B cell (primary cell): ENCODE data around the gene GSTM5. TPM values are rescaled to one million over a fixed set of nuclear protein-coding genes. Genes with fewer than 3 reads are reported as not detected.

Experiments used
- ATAC-seq: fragments of 200-7000 bp; cut with Tn5 transposase; one replicate; pipeline ENCODE4 v1.10.0; 2021; ENCODE audit warnings: low read depth, mild to moderate bottlenecking, moderate number of reproducible peaks, moderate library complexity
- CTCF ChIA-PET: fragments of 350-600 bp; sonication (Branson Sonifier 250); formaldehyde crosslinking; loops from one replicate; lab custom pipeline; 2021; ENCODE audit warnings: antibody characterized with exemption, inconsistent platforms; lab: Charles Lee
- POLR2A ChIA-PET: fragments of 350-600 bp; sonication (Branson Sonifier 250); formaldehyde crosslinking; loops from one replicate; lab custom pipeline; 2021; ENCODE audit warnings: antibody characterized with exemption; lab: Charles Lee
- DNase-seq: peaks from one replicate; pipeline ENCODE4 v3.0.0; 2013
- H2AFZ ChIP-seq: 2 replicates; pipeline ENCODE4 v1.6.1; 2012; ENCODE audit warnings: mild to moderate bottlenecking, low read depth, low read length; ENCODE audit not compliant: insufficient read depth, poor library complexity, severe bottlenecking
- H3K27ac ChIP-seq, 2 donors: 1 replicate in 1 of 2; 2 replicates in 1 of 2; pipeline ENCODE4 v1.5.1; 2012 to 2013; ENCODE audit warnings: low read length in 2 of 2, mild to moderate bottlenecking in 2 of 2, moderate library complexity in 1 of 2
- H3K27me3 ChIP-seq, 4 experiments: fragments of 200-600 bp in 1 of 4; sonication (generic) in 1 of 4; replicated peaks in 1 of 4; 1 replicate in 2 of 4; 2 replicates in 2 of 4; pipeline versions ENCODE4 v1.6.1 to v1.7.0; 2013 to 2016; ENCODE audit warnings: low read length in 3 of 4, mild to moderate bottlenecking in 2 of 4, mixed read lengths in 1 of 4, moderate library complexity in 1 of 4; ENCODE audit not compliant: insufficient read depth in 4 of 4, control insufficient read depth in 3 of 4; ENCODE audit errors: control extremely low read depth in 1 of 4
- H3K36me3 ChIP-seq, 2 experiments: replicated peaks in 1 of 2; 1 replicate in 1 of 2; 2 replicates in 1 of 2; pipeline versions ENCODE4 v1.6.1 to v1.7.1; 2013; ENCODE audit warnings: low read length in 1 of 2; ENCODE audit not compliant: insufficient read depth in 2 of 2, control insufficient read depth in 1 of 2; ENCODE audit errors: control extremely low read depth in 1 of 2, extremely low read depth in 1 of 2
- H3K4me1 ChIP-seq, 2 donors: fragments of 200-600 bp in 1 of 2; sonication (generic) in 1 of 2; 1 replicate in 1 of 2; 2 replicates in 1 of 2; pipeline versions ENCODE4 v1.5.1 to v1.6.1; 2013 to 2017; ENCODE audit warnings: low read length in 2 of 2; ENCODE audit not compliant: control insufficient read depth in 2 of 2, insufficient read depth in 2 of 2
- H3K4me2 ChIP-seq: replicated peaks from 2 replicates; pipeline ENCODE3; 2012; ENCODE audit warnings: mild to moderate bottlenecking, low read depth, low read length; ENCODE audit not compliant: poor library complexity, severe bottlenecking
- H3K4me3 ChIP-seq, 5 experiments: fragments of 200-600 bp in 1 of 5; sonication (generic) in 1 of 5; 1 replicate in 3 of 5; 2 replicates in 2 of 5; pipeline versions ENCODE4 v1.5.1 to v1.7.0; 2011 to 2016; ENCODE audit warnings: low read length in 4 of 5, mild to moderate bottlenecking in 4 of 5, low read depth in 2 of 5, control low read depth in 1 of 5, moderate library complexity in 1 of 5; ENCODE audit not compliant: insufficient read depth in 1 of 5; ENCODE audit errors: control extremely low read depth in 1 of 5, extremely low read depth in 1 of 5
- H3K79me2 ChIP-seq: fragments of 200-600 bp; sonication (generic); one replicate; pipeline ENCODE4 v1.6.0; 2016; ENCODE audit warnings: low read length; ENCODE audit not compliant: control insufficient read depth, insufficient read depth
- H3K9ac ChIP-seq: fragments of 200-600 bp; sonication (generic); 2 replicates; pipeline ENCODE4 v1.6.1; 2017; ENCODE audit warnings: mild to moderate bottlenecking, low read length, moderate library complexity
- H3K9me3 ChIP-seq, 3 donors: one replicate each; pipeline versions ENCODE4 v1.6.1 to v1.7.1; 2013; ENCODE audit warnings: low read length in 2 of 3; ENCODE audit not compliant: control insufficient read depth in 2 of 3, insufficient read depth in 1 of 3; ENCODE audit errors: control extremely low read depth in 1 of 3
- H4K20me1 ChIP-seq: 2 replicates; pipeline ENCODE4 v1.6.0; 2012; ENCODE audit warnings: mild to moderate bottlenecking, low read length; ENCODE audit not compliant: insufficient read depth, control insufficient read depth, poor library complexity, severe bottlenecking
- H3K27ac Mint-ChIP-seq: one replicate; pipeline ENCODE4 v1.8.0; 2021; ENCODE audit warnings: mixed read lengths
- H3K27me3 Mint-ChIP-seq: one replicate; pipeline ENCODE4 v1.8.0; 2021; ENCODE audit warnings: mixed read lengths
- H3K4me1 Mint-ChIP-seq: one replicate; pipeline ENCODE4 v1.8.0; 2021; ENCODE audit warnings: mixed read lengths
- H3K4me3 Mint-ChIP-seq: one replicate; pipeline ENCODE4 v1.8.0; 2021; ENCODE audit warnings: mixed read lengths
- H3K9me3 Mint-ChIP-seq: one replicate; pipeline ENCODE4 v1.8.0; 2022; ENCODE audit warnings: mixed read lengths; ENCODE audit not compliant: insufficient read depth
- CTCF ChIP-seq: fragments of 200-600 bp; IDR thresholded peaks from one replicate; pipeline ENCODE4 v1.8.0; 2022; ENCODE audit warnings: antibody characterized with exemption, mild to moderate bottlenecking
- EZH2 ChIP-seq: IDR thresholded peaks from 2 replicates; pipeline ENCODE4 v1.6.1; 2012; ENCODE audit warnings: borderline replicate concordance, low read depth, mild to moderate bottlenecking, moderate library complexity, low read length; ENCODE audit not compliant: insufficient read depth, poor library complexity, severe bottlenecking
- WGBS: methylation state at CpG from one replicate; pipeline ENCODE4 v1.1.5; 2013; ENCODE audit warnings: missing lambda C conversion rate; ENCODE audit not compliant: insufficient coverage; 5-methylcytosine and 5-hydroxymethylcytosine counted together
- intact Hi-C: fragments of 100-400 bp; cut with micrococcal nuclease; formaldehyde crosslinking; loops from one replicate; pipeline ENCODE4 v1.10.0; 2022
- polyA plus RNA-seq: library from polyadenylated mRNA; depleted of rRNA; stranded (reverse); fragments of >200 nt; gene quantifications from 2 replicates; pipeline ENCODE4 v1.2.3, GENCODE V29; 2012
- total RNA-seq, 2 donors: library from RNA; stranded (reverse); fragments of 120-200 nt in 1 of 2; gene quantifications; 1 replicate in 1 of 2; 2 replicates in 1 of 2; pipeline versions ENCODE4 v1.2.3 to v1.2.4, GENCODE V29; 2013 to 2022

The GSTM5 gene
- total and polyA plus RNA-seq, 2 donors (not counting 1 experiment from before 2014, with no cell fraction given), result 0.07 TPM; not detected in 1

GRCh38 chr1:109667452-109668122 lies 44.5 kb upstream of the GSTM5 start, which contains the start of gene GSTM2:
GSTM2 (plus strand) TSS chr1:109668057; CDS start chr1:109668116, 59 bp downstream.
- peak within 1 kb of the TSS; percentile 44 for H3K9ac ChIP-seq
- no peak within 1 kb of the TSS for H3K27ac ChIP-seq
- peak; percentile 98 for ATAC-seq
- H3K27me3 ChIP-seq, result no peaks in the 10 kb centered on the region
- WGBS, result 0% methylated on average over 9 of the region's 22 CpGs
- peak within 1 kb of the TSS; percentile 5 to 43 (median 30) for H3K4me3 ChIP-seq
- Mint-ChIP-seq H3K4me1 (peaks cover 19% of the 10 kb centered on the region), H3K27ac (peak within 1 kb of the TSS; percentile 63), H3K27me3 (no peaks in the 10 kb centered on the region), H3K4me3 (peak within 1 kb of the TSS; percentile 87), H3K9me3 (no peaks in the 10 kb centered on the region)
- CTCF ChIA-PET, result interaction anchor here (1.1 kb wide), 1 partner anchor 28 kb away, joined by 4 read pairs; no protein-coding TSS in a partner anchor
- H2AFZ ChIP-seq, result peak within 1 kb of the TSS; percentile 58
- H3K9me3 ChIP-seq, result no peaks in the 10 kb centered on the region
- TF ChIP-seq EZH2 (no peak), CTCF (no peak)
- peak; percentile 71 for DNase-seq
- no peaks in the 10 kb centered on the region for H4K20me1 ChIP-seq
- intact Hi-C loops, result no loop called here
- H3K36me3 ChIP-seq, result no peaks in the 10 kb centered on the region
- peak within 1 kb of the TSS; percentile 72 for H3K4me2 ChIP-seq
- POLR2A ChIA-PET, result no interaction called here
- peaks cover 4 to 14% of the 10 kb centered on the region in 2 donors for H3K4me1 ChIP-seq
- H3K79me2 ChIP-seq, result no peaks in the 10 kb centered on the region

DNA sequence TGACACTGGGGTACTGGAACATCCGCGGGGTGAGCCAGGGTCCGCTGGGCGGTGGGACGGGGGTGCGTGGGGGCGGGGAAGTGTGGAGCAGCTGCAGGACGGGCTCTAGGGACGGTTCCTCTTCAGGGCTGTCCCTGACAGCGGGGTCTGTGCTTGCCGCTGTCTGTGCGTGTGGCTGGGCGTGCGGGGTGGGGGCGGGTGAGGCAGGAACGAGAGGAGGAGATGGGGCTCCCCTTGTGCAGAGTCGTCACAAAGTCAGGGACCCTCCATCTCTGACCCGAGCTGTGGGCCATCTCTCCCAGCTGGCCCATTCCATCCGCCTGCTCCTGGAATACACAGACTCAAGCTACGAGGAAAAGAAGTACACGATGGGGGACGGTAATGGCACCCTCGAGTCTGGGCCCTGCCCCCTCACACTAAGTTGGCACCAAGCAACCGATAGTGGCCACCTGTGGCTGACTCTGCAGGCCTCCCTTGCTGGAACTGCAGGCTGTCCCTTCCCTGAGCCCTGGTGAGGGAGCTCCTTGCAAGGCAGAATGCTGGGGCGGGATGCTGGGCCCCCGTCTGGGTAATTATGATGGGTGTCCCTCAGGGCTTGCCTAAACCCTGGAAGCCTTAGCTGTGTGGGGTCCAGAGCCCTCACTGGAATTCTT lies 43.8 kb upstream of the GSTM5 start:
- Histone ChIP-seq H3K4me1 (peaks cover 4 to 14% of the 10 kb centered on the region in 2 donors), H2AFZ (peak overlapping the region; percentile 58), H3K27ac (no peak overlapping the region), H3K9ac (peak overlapping the region; percentile 44), H3K4me3 (peak overlapping the region in 4 of 5 experiments; percentile 22 to 43 (median 32)), H3K36me3 (no peaks in the 10 kb centered on the region), H3K79me2 (no peaks in the 10 kb centered on the region), H3K4me2 (peak overlapping the region; percentile 72), H3K27me3 (no peaks in the 10 kb centered on the region), H3K9me3 (no peaks in the 10 kb centered on the region), H4K20me1 (no peaks in the 10 kb centered on the region)
- 19% methylated on average over 19 of the region's 26 CpGs for WGBS
- intact Hi-C loops, result no loop called here
- ATAC-seq (peak; percentile 40), DNase-seq (no peak)
- H3K4me3 Mint-ChIP-seq, result peak overlapping the region; percentile 87
- H3K4me1 Mint-ChIP-seq, result peaks cover 19% of the 10 kb centered on the region
- ChIA-PET POLR2A (interaction anchor here (0.9 kb wide), 1 partner anchor 11 kb away, joined by 3 read pairs; no protein-coding TSS in a partner anchor), CTCF (interaction anchor here (1.1 kb wide), 1 partner anchor 28 kb away, joined by 4 read pairs; no protein-coding TSS in a partner anchor)
- no peaks in the 10 kb centered on the region for H3K27me3 Mint-ChIP-seq
- TF ChIP-seq CTCF (no peak), EZH2 (no peak)
- H3K27ac Mint-ChIP-seq, result peak overlapping the region; percentile 63
- no peaks in the 10 kb centered on the region for H3K9me3 Mint-ChIP-seq
